A549 (cell line): ENCODE data around the gene SNTG2. TPM values are rescaled to one million over a fixed set of nuclear protein-coding genes. Genes with fewer than 3 reads are reported as not detected.

Experiments used
- ATAC-seq, 2 experiments: fragments of 200-7000 bp in 1 of 2; fragments of >200 bp in 1 of 2; cut with Nextera tagmentation in 1 of 2; cut with Tn5 transposase in 1 of 2; 3 replicates each; pipeline versions ENCODE4 v1.8.0 to v1.9.1; 2018 to 2020; ENCODE audit warnings: mild to moderate bottlenecking in 1 of 2, moderate library complexity in 1 of 2
- CTCF ChIA-PET: fragments of 300-600 bp; sonication (Branson Sonifier 250); formaldehyde crosslinking; extraction: SDS; loops from one replicate; lab custom pipeline; 2021; ENCODE audit warnings: antibody characterized with exemption, inconsistent platforms; lab: Yijun Ruan, JAX
- POLR2A ChIA-PET: fragments of 350-600 bp; formaldehyde crosslinking; extraction: SDS; loops from one replicate; lab custom pipeline; 2021; ENCODE audit warnings: antibody characterized with exemption, inconsistent platforms; lab: Yijun Ruan, JAX
- DNase-seq, 2 experiments: peaks; one replicate each; pipeline versions ENCODE4 v3.0.0 to v3.0.0-alpha.2; 2011 to 2016; ENCODE audit warnings: low read depth in 1 of 2, low spot score in 1 of 2
- FAIRE-seq: peaks from 2 replicates; lab custom pipeline; 2011; peaks lifted over from hg19 to GRCh38; lab: Jason Lieb, UNC
- H3K27ac ChIP-seq, 2 experiments: fragments of >200 bp; sonication (Bioruptor Twin); formaldehyde crosslinking; 3 replicates each; pipeline ENCODE4 v1.5.1; 2016 to 2017
- H3K4me1 ChIP-seq: fragments of >200 bp; sonication (Bioruptor Twin); formaldehyde crosslinking; 3 replicates; pipeline ENCODE4 v1.6.1; 2016
- H3K4me2 ChIP-seq: fragments of >200 bp; sonication (Bioruptor Twin); formaldehyde crosslinking; 3 replicates; pipeline ENCODE4 v1.6.1; 2016
- H3K4me3 ChIP-seq: fragments of >200 bp; sonication (Bioruptor Twin); formaldehyde crosslinking; 3 replicates; pipeline ENCODE4 v1.5.1; 2016
- H3K9me3 ChIP-seq: fragments of >200 bp; sonication (Bioruptor Twin); formaldehyde crosslinking; 3 replicates; pipeline ENCODE4 v1.6.1; 2016
- ATOH8 ChIP-seq: fragments of 250-450 bp; sonication (Bioruptor Pico); IDR thresholded peaks from 2 replicates; pipeline ENCODE4 v1.5.0; 2020; ENCODE audit warnings: low read depth, mild to moderate bottlenecking, moderate library complexity
- BHLHE40 ChIP-seq: IDR thresholded peaks from 2 replicates; pipeline ENCODE4 v1.6.1; 2012; ENCODE audit warnings: low read depth, low read length, inconsistent platforms
- CEBPB ChIP-seq, 2 experiments: fragments of >200 bp in 1 of 2; sonication (Bioruptor Twin) in 1 of 2; formaldehyde crosslinking in 1 of 2; IDR thresholded peaks; 2 replicates each; pipeline ENCODE4 v1.6.1; 2012 to 2016
- CHD4 ChIP-seq: fragments of 200-600 bp; sonication (generic); IDR thresholded peaks from 2 replicates; pipeline ENCODE4 v1.6.1; 2016; ENCODE audit warnings: antibody characterized with exemption, mild to moderate bottlenecking, borderline replicate concordance
- EHMT2 ChIP-seq: fragments of 200-600 bp; sonication (generic); IDR thresholded peaks from 2 replicates; pipeline ENCODE4 v1.6.1; 2016; ENCODE audit warnings: antibody characterized with exemption, low read depth, mild to moderate bottlenecking, moderate library complexity
- EP300 ChIP-seq, 2 experiments: fragments of >200 bp; sonication (Bioruptor Twin); formaldehyde crosslinking; IDR thresholded peaks; 2 replicates in 1 of 2; 3 replicates in 1 of 2; pipeline ENCODE4 v1.6.1; 2016 to 2017
- ESRRA ChIP-seq: fragments of 150-350 bp; IDR thresholded peaks from 2 replicates; pipeline ENCODE4 v1.6.1; 2014; ENCODE audit warnings: mild to moderate bottlenecking, low read length, borderline replicate concordance
- FOSB ChIP-seq: fragments of 250-450 bp; sonication (Bioruptor Pico); IDR thresholded peaks from 2 replicates; pipeline ENCODE4 v1.5.0; 2020; ENCODE audit warnings: mild to moderate bottlenecking, moderate library complexity
- FOXS1 ChIP-seq: fragments of 250-450 bp; sonication (Bioruptor Pico); IDR thresholded peaks from 2 replicates; pipeline ENCODE4 v1.5.0; 2020; ENCODE audit warnings: mild to moderate bottlenecking, moderate library complexity
- GATA3 ChIP-seq: IDR thresholded peaks from 2 replicates; pipeline ENCODE4 v1.6.1; 2012; ENCODE audit warnings: borderline replicate concordance
- HDAC2 ChIP-seq: fragments of 200-600 bp; sonication (generic); IDR thresholded peaks from 2 replicates; pipeline ENCODE4 v1.6.1; 2016
- HEYL ChIP-seq: fragments of 250-450 bp; sonication (Bioruptor Pico); IDR thresholded peaks from 2 replicates; pipeline ENCODE4 v1.8.0; 2021; ENCODE audit warnings: mild to moderate bottlenecking, moderate library complexity
- KDM5A ChIP-seq: fragments of 200-600 bp; sonication (generic); IDR thresholded peaks from 2 replicates; pipeline ENCODE4 v1.6.1; 2016; ENCODE audit warnings: antibody characterized with exemption, mild to moderate bottlenecking
- MAFK ChIP-seq: fragments of 450-650 bp; IDR thresholded peaks from 2 replicates; pipeline ENCODE4 v1.6.1; 2014; ENCODE audit not compliant: partially characterized antibody
- MAZ ChIP-seq: fragments of 150-350 bp; IDR thresholded peaks from 2 replicates; pipeline ENCODE4 v1.6.1; 2014; ENCODE audit warnings: antibody characterized with exemption, low read depth, low read length, borderline replicate concordance
- MYC ChIP-seq: IDR thresholded peaks from 2 replicates; pipeline ENCODE4 v1.6.1; 2012; ENCODE audit warnings: mild to moderate bottlenecking, inconsistent platforms, low read length, improper control_type of control experiment, borderline replicate concordance
- NPAS2 ChIP-seq: fragments of 250-450 bp; sonication (Bioruptor Pico); IDR thresholded peaks from 2 replicates; pipeline ENCODE4 v1.8.0; 2022; ENCODE audit warnings: mild to moderate bottlenecking, moderate library complexity, borderline replicate concordance
- NR3C1 ChIP-seq: fragments of >200 bp; sonication (Bioruptor Twin); formaldehyde crosslinking; IDR thresholded peaks from 3 replicates; pipeline ENCODE4 v1.6.1; 2017
- PBX3 ChIP-seq: IDR thresholded peaks from 2 replicates; pipeline ENCODE4 v1.6.1; 2012
- PHF8 ChIP-seq: fragments of 200-600 bp; sonication (generic); IDR thresholded peaks from 2 replicates; pipeline ENCODE4 v1.6.1; 2016; ENCODE audit warnings: low read depth, mild to moderate bottlenecking, antibody characterized with exemption, moderate library complexity, borderline replicate concordance
- POLR2A ChIP-seq: IDR thresholded peaks from 2 replicates; pipeline ENCODE4 v1.6.1; 2012; ENCODE audit warnings: mild to moderate bottlenecking, low read length
- RCOR1 ChIP-seq: fragments of 150-350 bp; IDR thresholded peaks from 2 replicates; pipeline ENCODE4 v1.6.1; 2014; ENCODE audit warnings: antibody characterized with exemption, low read length, low read depth
- RFX5 ChIP-seq: fragments of 450-650 bp; IDR thresholded peaks from 2 replicates; pipeline ENCODE4 v1.7.1; 2014; ENCODE audit warnings: antibody characterized with exemption, mild to moderate bottlenecking, moderate library complexity
- RNF2 ChIP-seq: fragments of 200-600 bp; sonication (generic); IDR thresholded peaks from 2 replicates; pipeline ENCODE4 v1.6.1; 2016; ENCODE audit warnings: low read depth, mild to moderate bottlenecking, antibody characterized with exemption, moderate library complexity, borderline replicate concordance
- SMC3 ChIP-seq: fragments of >200 bp; sonication (Bioruptor Twin); formaldehyde crosslinking; IDR thresholded peaks from 3 replicates; pipeline ENCODE4 v1.6.1; 2018; ENCODE audit warnings: inconsistent platforms
- SREBF2 ChIP-seq: fragments of 450-650 bp; IDR thresholded peaks from 2 replicates; pipeline ENCODE4 v1.6.1; 2014; ENCODE audit warnings: mild to moderate bottlenecking, moderate library complexity
- TP53 ChIP-seq: fragments of 250-450 bp; sonication (Bioruptor Pico); IDR thresholded peaks from 2 replicates; pipeline ENCODE4 v1.5.0; 2021; ENCODE audit warnings: mild to moderate bottlenecking, moderate library complexity
- WGBS: methylation state at CpG from one replicate; pipeline ENCODE4 v1.1.6; 2017; ENCODE audit errors: missing lambda C conversion rate; 5-methylcytosine and 5-hydroxymethylcytosine counted together
- polyA plus RNA-seq, 4 experiments: library from polyadenylated mRNA; depleted of rRNA in 3 of 4; stranded (reverse); fragments of >200 nt; fragmentation: RNase III in 1 of 4; extraction: RNeasy Plus Mini Kit Qiagen cat#74134 plus additional on column Dnase treatment in 1 of 4; gene quantifications; 2 replicates in 3 of 4; 3 replicates in 1 of 4; pipeline ENCODE4 v1.2.3, GENCODE V29; 2011 to 2017
- TF ChIP-seq, protein P1 (sequence below): fragments of 250-450 bp; sonication (Bioruptor Pico); IDR thresholded peaks from 2 replicates; pipeline ENCODE4 v1.5.0; 2021; ENCODE audit warnings: mild to moderate bottlenecking, moderate library complexity, borderline replicate concordance
- TF ChIP-seq, protein P2 (sequence below): fragments of 450-650 bp; IDR thresholded peaks from 2 replicates; pipeline ENCODE4 v1.6.1; 2014; ENCODE audit warnings: antibody characterized with exemption

Gene SNTG2
- polyA plus RNA-seq, 2 of the 4 experiments (the other 2 are of a cell fraction): not detected

DNA sequence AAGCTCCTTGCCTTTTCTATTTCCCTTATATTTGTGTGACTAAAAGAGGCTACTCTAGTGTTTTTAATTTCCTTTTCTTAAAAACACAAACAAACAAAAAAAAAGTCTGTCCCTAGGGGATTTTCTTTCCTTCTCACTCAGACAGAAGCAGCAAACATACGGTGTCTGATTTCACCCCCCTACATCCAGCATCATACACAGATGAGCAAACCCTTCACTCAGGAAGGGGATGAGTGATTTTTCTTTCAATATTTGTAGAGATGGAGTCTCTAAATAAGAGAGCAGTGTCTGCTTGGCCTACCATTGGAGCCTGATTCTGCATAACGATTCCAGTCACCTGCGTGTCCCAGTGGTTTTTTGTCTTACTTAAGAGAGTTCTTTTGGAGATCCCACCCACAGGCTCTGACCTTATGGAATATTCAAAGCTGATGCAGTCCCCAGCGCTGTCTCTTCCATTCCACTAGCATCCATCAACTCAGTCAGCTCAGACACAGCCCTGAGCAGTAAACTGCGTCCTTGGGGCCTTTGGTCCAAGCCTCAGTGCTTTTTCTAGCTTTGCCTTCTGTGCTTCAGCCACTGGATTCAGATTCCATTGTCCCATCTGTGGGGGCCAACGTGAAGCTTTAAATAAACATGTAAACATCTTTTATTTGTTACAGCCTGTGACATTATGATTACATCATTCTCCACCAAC lies 410.1 kb downstream of the SNTG2 start:
- FAIRE-seq (no peak), DNase-seq (no peak), ATAC-seq (no peak)
- Histone ChIP-seq H3K4me3 (no peak overlapping the region), H3K4me1 (no peaks in the 10 kb centered on the region), H3K9me3 (no peaks in the 10 kb centered on the region), H3K4me2 (no peak overlapping the region), H3K27ac (no peak overlapping the region)
- WGBS: 8% methylated on average over 6 of the region's 6 CpGs
- TF ChIP-seq FOSB (CRISPR knock-in tag): no peak
- TF ChIP-seq NPAS2 (CRISPR knock-in tag): no peak
- no peak for TF ChIP-seq RFX5
- TF ChIP-seq PBX3: no peak
- TF ChIP-seq CEBPB (IDR thresholded peaks at IDR 0.05): no peak
- no peak for TF ChIP-seq EP300 (IDR thresholded peaks at IDR 0.05)
- TF ChIP-seq NR3C1: no peak
- TF ChIP-seq SREBF2: no peak
- no peak for TF ChIP-seq ATOH8 (CRISPR knock-in tag)
- no peak; the same call in 1 of the 2 replicates for TF ChIP-seq POLR2A
- TF ChIP-seq BHLHE40: no peak
- POLR2A ChIA-PET: no interaction called here
- CTCF ChIA-PET: no interaction called here

DNA sequence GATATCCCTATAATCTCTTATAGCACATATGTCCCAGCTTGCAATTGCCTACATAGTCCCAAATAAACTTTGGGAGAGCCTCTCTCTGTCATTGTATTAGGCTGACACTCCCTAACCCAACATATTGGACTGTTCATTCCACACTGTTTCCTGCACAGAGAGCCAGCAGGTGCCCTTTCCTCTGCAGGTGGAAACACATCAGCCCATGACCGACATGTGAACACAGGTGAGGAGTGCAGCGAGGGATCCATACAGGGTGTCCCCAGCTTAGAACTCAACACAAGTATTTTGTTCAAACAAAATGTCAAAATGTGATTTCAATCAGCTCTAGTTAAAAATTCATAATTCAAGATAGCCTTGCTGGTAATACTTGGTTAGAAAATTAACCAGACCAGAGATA lies 412.7 kb downstream of the SNTG2 start:
- FAIRE-seq (no peak), ATAC-seq (no peak), DNase-seq (no peak)
- TF ChIP-seq ESRRA: no peak
- TF ChIP-seq KDM5A: no peak
- TF ChIP-seq MAFK: no peak
- TF ChIP-seq PHF8: no peak
- no peak for TF ChIP-seq EHMT2
- no peak for TF ChIP-seq RCOR1
- Histone ChIP-seq H3K27ac (no peak overlapping the region), H3K9me3 (no peaks in the 10 kb centered on the region), H3K4me2 (no peak overlapping the region), H3K4me1 (no peaks in the 10 kb centered on the region), H3K4me3 (no peak overlapping the region)
- CTCF ChIA-PET: interaction anchor here (0.6 to 1.0 kb wide), 2 partner anchors 22 to 643 kb away, joined by 4 read pairs; no protein-coding TSS in a partner anchor
- POLR2A ChIA-PET: no interaction called here
- 9% methylated on average over 2 of the region's 2 CpGs for WGBS

- no peak for TF ChIP-seq SMC3
- TF ChIP-seq RFX5: no peak
- TF ChIP-seq MYC: no peak
- no peak for TF ChIP-seq NR3C1
- TF ChIP-seq HEYL: no peak
- no peak for TF ChIP-seq FOXS1 (CRISPR knock-in tag)
- no peak for TF ChIP-seq RNF2
- no peak for TF ChIP-seq TP53 (CRISPR knock-in tag)
- no peak for TF ChIP-seq HDAC2
- no peak for TF ChIP-seq PBX3
- no peak for TF ChIP-seq MAZ
- no peak for TF ChIP-seq CHD4
- TF ChIP-seq RCOR1: no peak
- TF ChIP-seq EHMT2: no peak
- no peak for TF ChIP-seq GATA3
- TF ChIP-seq EP300 (IDR thresholded peaks at IDR 0.05): no peak
- TF ChIP-seq MAFK: no peak
- TF ChIP-seq, protein P1, sequence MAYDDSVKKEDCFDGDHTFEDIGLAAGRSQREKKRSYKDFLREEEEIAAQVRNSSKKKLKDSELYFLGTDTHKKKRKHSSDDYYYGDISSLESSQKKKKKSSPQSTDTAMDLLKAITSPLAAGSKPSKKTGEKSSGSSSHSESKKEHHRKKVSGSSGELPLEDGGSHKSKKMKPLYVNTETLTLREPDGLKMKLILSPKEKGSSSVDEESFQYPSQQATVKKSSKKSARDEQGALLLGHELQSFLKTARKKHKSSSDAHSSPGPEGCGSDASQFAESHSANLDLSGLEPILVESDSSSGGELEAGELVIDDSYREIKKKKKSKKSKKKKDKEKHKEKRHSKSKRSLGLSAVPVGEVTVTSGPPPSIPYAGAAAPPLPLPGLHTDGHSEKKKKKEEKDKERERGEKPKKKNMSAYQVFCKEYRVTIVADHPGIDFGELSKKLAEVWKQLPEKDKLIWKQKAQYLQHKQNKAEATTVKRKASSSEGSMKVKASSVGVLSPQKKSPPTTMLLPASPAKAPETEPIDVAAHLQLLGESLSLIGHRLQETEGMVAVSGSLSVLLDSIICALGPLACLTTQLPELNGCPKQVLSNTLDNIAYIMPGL (CRISPR knock-in tag): no peak
- TF ChIP-seq, protein P2, sequence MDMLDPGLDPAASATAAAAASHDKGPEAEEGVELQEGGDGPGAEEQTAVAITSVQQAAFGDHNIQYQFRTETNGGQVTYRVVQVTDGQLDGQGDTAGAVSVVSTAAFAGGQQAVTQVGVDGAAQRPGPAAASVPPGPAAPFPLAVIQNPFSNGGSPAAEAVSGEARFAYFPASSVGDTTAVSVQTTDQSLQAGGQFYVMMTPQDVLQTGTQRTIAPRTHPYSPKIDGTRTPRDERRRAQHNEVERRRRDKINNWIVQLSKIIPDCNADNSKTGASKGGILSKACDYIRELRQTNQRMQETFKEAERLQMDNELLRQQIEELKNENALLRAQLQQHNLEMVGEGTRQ: no peak
- FAIRE-seq (no peak), ATAC-seq (no peak), DNase-seq (no peak)
- no peak overlapping the region for H3K4me2 ChIP-seq
- no peak overlapping the region for H3K27ac ChIP-seq
- no peak overlapping the region for H3K4me3 ChIP-seq
- no peaks in the 10 kb centered on the region for H3K9me3 ChIP-seq
- no peaks in the 10 kb centered on the region for H3K4me1 ChIP-seq
- 45% methylated on average over 20 of the region's 20 CpGs for WGBS
- ChIA-PET POLR2A (no interaction called here), CTCF (no interaction called here)
These were observed 416.0 kb downstream of the SNTG2 start for GRCh38 chr2:1366546-1367134.
